DLD1 (cell line): ENCODE results near the gene IMPG1.
"Not testable (repeated sequence)": the region's sequence is repeated elsewhere in the genome, so short reads cannot be mapped to it uniquely, and the experiment has no call there.

Source experiments
- in situ Hi-C: cut with HindIII; loops from 2 replicates; pipeline ENCODE4 v1.10.0; 2017; ENCODE audit warnings: low sequenced_read_pairs

The IMPG1 gene

GRCh38 chr6:75947935-75948334, 124.5 kb downstream of the IMPG1 start:
- in situ Hi-C loops = no loop called here

- in situ Hi-C loops = no loop called here
Measured at GRCh38 chr6:75946146-75946831, 126.2 kb downstream of the IMPG1 start.

GRCh38 chr6:75943381-75943780, 129.1 kb downstream of the IMPG1 start:
- in situ Hi-C loops = no loop called here

GRCh38 chr6:75941509-75941908, 131.0 kb downstream of the IMPG1 start:
- in situ Hi-C loops = no loop called here

- in situ Hi-C loops = no loop called here
Measured at GRCh38 chr6:75940564-75940963, 131.9 kb downstream of the IMPG1 start.

- in situ Hi-C loops = no loop called here
Measured at GRCh38 chr6:75937846-75938245, 134.6 kb downstream of the IMPG1 start.

DNA sequence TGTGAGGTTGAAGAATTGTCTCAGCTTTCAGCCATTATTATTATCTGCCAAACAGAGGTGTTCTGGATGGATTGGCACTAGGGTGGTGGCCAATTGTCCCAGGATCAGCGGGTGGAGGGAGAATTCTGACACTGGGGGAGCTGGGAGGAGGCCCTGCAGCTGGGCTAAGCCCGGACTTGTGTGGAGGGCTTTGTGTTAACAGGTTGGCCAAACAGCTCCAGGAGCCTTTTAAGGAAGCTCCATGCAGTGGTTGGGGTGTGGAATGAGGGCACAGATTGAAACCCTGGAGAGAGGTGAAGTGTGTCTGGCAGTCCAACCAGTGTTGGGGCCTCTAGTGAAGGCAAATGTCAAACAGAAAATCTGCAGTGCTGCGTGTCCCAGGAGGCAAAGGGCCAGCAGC, 135.8 kb downstream of the IMPG1 start:
- in situ Hi-C loops = no loop called here

- in situ Hi-C loops = no loop called here
Measured at GRCh38 chr6:75935473-75935793, 137.0 kb downstream of the IMPG1 start.

- in situ Hi-C loops = no loop called here
Measured at GRCh38 chr6:75934643-75935472, 137.6 kb downstream of the IMPG1 start.

DNA sequence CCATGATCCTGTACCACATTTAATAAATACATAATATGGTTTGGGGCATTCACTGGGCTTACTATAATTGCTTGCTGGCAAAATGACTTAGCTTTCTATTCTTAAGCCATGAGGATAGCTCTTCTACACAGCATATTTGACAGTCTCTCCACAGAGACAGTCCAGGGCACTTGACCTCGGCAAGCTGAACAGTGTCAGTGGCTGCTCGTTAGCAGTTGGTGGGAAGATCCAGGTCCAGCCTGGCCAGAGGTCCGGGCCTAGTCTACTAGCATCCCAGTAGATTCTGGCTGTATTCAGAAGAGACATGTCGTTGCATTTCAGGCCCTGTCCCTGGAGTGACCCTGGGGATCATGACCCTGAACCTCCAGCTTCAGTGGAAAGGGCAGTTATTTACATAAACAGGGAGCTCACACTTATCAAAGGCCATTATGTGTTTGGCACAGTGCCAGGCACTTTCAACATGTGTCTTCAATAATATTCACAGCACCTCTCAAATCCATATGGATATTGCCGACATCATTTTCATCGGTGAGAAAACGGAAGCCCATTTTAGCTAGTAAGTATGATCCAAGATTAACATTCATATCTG, 139.0 kb downstream of the IMPG1 start:
- in situ Hi-C loops = no loop called here

DNA sequence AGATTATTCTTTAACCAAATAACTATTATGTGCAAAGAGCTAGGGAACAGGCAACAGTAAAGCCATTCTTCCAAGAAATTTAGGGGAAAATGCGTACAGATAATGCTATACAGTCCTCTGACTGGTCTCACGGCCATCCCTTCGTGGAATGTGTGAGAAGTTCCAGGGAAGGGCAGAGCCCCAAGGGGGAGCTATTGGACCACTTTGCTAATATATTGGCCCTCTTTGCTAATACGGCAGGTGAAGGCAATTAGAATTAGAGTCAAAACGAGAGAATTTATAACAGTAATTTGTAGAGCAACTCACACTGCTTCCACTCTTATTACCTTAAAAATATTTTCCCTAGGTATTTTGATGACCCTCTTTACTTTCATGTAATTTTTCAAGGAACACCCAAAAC, 140.4 kb downstream of the IMPG1 start:
- in situ Hi-C loops = no loop called here

DNA sequence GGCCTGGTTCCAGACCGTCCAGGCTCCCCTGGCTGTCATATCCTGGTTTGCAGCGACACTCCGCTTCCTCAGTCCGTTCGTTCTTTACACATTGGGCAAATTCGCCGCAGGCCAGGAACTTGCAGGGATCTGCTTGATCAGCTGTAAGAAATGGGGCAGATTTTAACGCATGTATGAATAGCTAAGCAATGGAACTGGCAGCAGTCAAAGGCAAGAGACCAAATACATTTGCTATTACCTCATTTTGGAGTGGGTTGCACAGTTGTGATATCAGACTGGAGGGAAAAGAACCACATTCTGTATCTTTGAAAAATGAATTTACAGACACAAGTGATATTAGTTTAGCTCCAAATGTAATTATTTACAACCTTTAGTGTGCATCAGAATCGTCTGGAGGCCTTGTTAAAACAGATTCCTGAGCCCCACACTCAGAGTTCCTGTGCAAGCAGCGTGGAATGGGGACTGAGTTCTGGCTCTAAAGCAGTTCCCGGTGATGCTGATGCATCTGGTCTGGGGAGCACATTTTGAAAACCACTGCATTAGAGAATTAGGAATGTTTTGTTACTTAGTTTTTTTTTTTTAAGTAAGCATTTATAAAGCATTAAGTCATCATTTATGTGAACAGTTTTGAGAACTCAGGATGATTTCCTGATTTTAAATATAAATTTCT, 141.3 kb downstream of the IMPG1 start:
- in situ Hi-C loops = no loop called here

DNA sequence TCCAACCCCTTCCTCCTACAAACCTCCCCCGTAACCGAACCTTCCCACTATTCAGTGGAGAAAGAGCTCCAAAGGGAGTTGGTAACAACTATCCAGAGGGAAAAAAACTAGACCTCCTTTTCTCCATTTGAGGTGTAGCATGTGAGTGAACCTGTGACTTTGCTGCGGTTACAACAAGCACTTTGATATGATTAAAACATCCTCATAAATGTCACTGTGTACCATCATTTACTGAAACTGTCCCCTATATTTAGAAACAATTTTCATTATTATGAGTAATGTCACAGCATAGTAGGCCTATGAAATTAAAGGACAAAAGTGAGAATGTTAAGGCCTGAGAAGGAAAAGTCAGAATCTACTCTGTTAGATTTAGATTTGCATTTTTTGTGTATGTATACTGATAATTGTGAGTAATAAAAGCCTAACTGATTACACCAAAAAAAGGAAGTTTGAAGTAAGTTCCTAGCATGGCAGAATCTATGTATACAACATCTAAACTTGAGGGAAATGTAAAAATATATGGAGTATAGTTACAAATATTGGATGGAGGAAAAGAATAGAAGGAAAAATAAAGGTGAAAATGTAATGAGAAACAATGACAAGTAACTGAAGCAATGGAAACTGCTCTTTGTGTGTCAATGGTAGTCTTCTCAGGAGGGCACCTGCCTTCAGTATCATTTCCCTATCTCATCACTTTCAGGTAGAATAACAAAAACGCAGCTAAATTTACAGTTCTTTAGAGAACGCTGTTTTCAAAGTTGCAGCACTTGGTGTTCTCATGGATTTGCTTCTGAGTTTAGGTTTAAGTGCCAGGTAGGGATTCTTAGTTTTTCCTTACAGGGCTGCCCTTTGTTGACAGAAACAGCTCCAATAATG, 145.9 kb downstream of the IMPG1 start:
- in situ Hi-C loops = no loop called here

DNA sequence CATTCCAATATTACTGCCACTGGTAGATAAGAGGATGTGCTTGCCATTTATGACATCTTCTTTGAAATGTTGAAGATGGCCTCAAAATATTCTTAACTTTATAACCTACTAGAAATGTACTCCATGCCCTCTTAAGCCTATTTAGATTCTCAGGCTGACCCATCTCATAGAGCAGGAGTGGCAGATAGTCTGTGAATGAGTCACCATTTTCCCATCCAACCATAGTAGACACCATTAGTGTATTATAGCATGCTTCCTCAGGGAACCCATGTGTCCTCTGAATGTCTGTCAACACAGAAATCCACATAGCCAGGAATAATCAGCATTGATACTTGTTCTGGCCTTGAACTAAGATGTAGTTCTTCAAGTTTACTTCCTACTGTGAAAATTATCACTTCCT, 150.2 kb downstream of the IMPG1 start:
- in situ Hi-C loops = no loop called here

- in situ Hi-C loops = no loop called here
Measured at GRCh38 chr6:75913040-75913439, 159.4 kb downstream of the IMPG1 start.

- in situ Hi-C loops = no loop called here
Measured at GRCh38 chr6:75907444-75907843, 165.0 kb downstream of the IMPG1 start.

GRCh38 chr6:75906871-75907270, 165.6 kb downstream of the IMPG1 start:
- in situ Hi-C loops = no loop called here

DNA sequence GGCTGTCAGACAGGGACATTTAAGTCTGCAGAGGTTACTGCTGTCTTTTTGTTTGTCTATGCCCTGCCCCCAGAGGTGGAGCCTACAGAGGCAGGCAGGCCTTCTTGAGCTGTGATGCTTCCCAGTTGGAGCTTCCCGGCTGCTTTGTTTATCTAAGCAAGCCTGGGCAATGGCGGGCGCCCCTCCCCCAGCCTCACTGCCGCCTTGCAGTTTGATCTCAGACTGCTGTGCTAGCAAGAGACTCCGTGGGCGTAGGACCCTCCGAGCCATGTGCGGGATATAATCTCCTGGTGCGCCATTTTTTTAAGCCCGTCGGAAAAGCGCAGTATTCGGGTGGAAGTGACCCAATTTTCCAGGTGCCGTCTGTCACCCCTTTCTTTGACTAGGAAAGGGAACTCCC, 167.3 kb downstream of the IMPG1 start:
- in situ Hi-C loops = not testable (repeated sequence)

GRCh38 chr6:75900216-75900615, 172.2 kb downstream of the IMPG1 start:
- in situ Hi-C loops = not testable (repeated sequence)

DNA sequence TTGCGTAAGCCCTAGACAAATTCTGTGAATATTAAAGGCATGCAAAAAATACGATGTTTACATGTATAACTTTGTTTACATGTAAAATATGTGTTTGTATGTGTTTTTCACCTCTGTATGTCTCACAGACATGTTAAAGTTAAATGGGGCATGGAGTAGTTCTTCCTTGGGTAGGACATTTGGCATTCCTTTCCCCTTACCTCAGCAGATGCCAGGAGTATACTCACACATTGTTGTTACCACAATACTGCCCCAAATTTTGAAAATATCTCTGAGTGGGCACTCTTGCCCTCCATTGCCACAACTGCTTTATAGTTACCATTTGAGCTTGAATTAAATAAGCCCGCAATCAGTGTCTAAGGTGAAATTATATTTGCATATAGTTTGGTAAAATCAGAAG, 175.9 kb downstream of the IMPG1 start:
- in situ Hi-C loops = no loop called here

- in situ Hi-C loops = no loop called here
Measured at GRCh38 chr6:75893776-75894152, 178.7 kb downstream of the IMPG1 start.
